Breast epithelium (tissue), 4 donors: ENCODE results near the gene SCAANT1. TPM values are rescaled to one million over a fixed set of nuclear protein-coding genes. Genes with fewer than 3 reads are reported as not detected.

Experiments used
- DNase-seq, 2 donors: peaks; one replicate each; pipeline ENCODE4 v3.0.0-alpha.2; 2019; ENCODE audit warnings: low spot score in 2 of 2
- H3K27ac ChIP-seq, 2 donors: fragments of 200-600 bp; sonication (generic) in 1 of 2; one replicate each; pipeline ENCODE4 v1.5.1; 2016 to 2019; ENCODE audit warnings: mild to moderate bottlenecking in 1 of 2
- H3K27me3 ChIP-seq, 2 donors: fragments of 200-600 bp; sonication (generic) in 1 of 2; one replicate each; pipeline versions ENCODE4 v1.5.1 to v1.6.0; 2017 to 2019; ENCODE audit warnings: control low read depth in 1 of 2, mild to moderate bottlenecking in 1 of 2
- H3K36me3 ChIP-seq: fragments of 200-600 bp; one replicate; pipeline ENCODE4 v1.5.1; 2019
- H3K4me1 ChIP-seq, 2 donors: fragments of 200-600 bp; sonication (generic); one replicate each; pipeline ENCODE4 v1.5.1; 2016 to 2019; ENCODE audit warnings: control low read depth in 1 of 2
- H3K4me3 ChIP-seq, 3 donors: fragments of 200-600 bp; sonication (generic); 1 replicate in 2 of 3; 2 replicates in 1 of 3; pipeline ENCODE4 v1.5.1; 2016 to 2019; ENCODE audit warnings: mild to moderate bottlenecking in 3 of 3, moderate library complexity in 2 of 3
- H3K9me3 ChIP-seq, 2 donors: fragments of 200-600 bp; sonication (generic) in 1 of 2; one replicate each; pipeline ENCODE4 v1.5.1; 2016 to 2019; ENCODE audit warnings: control low read depth in 1 of 2
- POLR2A ChIP-seq: fragments of 450-650 bp; IDR thresholded peaks from one replicate; pipeline ENCODE4 v1.6.1; 2016; ENCODE audit warnings: antibody characterized with exemption, mild to moderate bottlenecking, moderate library complexity
- POLR2AphosphoS5 ChIP-seq, 3 donors: sonication (generic); formaldehyde crosslinking; IDR thresholded peaks; one replicate each; pipeline ENCODE4 v1.6.1; 2017; ENCODE audit warnings: antibody characterized with exemption in 3 of 3
- intact Hi-C: fragments of 100-400 bp; cut with DNase I; formaldehyde crosslinking; loops from one replicate; pipeline ENCODE4 v1.15.1; 2023; ENCODE audit warnings: low total_unique reads
- total RNA-seq, 3 donors: library from RNA; depleted of rRNA; stranded (reverse); fragments of >200 nt; gene quantifications; one replicate each; pipeline ENCODE4 v1.1.0, GENCODE V29; 2016
- TF ChIP-seq, protein P1 (sequence below), 3 donors: fragments of 450-650 bp; IDR thresholded peaks; one replicate each; pipeline ENCODE4 v1.5.1; 2016 to 2017; ENCODE audit warnings: antibody characterized with exemption in 3 of 3, mild to moderate bottlenecking in 3 of 3, moderate library complexity in 3 of 3

Gene SCAANT1
- total RNA-seq, 3 donors from 2014 or later, result not detected

- no peaks in the 10 kb centered on the region for H3K27me3 ChIP-seq
- H3K4me3 ChIP-seq, result no peak overlapping the region
- H3K27ac ChIP-seq, result no peak overlapping the region
- no peaks in the 10 kb centered on the region for H3K4me1 ChIP-seq
- no peaks in the 10 kb centered on the region for H3K9me3 ChIP-seq
- no peak for DNase-seq
- intact Hi-C loops, result no loop called here
- TF ChIP-seq, protein P1, sequence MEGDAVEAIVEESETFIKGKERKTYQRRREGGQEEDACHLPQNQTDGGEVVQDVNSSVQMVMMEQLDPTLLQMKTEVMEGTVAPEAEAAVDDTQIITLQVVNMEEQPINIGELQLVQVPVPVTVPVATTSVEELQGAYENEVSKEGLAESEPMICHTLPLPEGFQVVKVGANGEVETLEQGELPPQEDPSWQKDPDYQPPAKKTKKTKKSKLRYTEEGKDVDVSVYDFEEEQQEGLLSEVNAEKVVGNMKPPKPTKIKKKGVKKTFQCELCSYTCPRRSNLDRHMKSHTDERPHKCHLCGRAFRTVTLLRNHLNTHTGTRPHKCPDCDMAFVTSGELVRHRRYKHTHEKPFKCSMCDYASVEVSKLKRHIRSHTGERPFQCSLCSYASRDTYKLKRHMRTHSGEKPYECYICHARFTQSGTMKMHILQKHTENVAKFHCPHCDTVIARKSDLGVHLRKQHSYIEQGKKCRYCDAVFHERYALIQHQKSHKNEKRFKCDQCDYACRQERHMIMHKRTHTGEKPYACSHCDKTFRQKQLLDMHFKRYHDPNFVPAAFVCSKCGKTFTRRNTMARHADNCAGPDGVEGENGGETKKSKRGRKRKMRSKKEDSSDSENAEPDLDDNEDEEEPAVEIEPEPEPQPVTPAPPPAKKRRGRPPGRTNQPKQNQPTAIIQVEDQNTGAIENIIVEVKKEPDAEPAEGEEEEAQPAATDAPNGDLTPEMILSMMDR (IDR thresholded peaks at IDR 0.05), result no peak
- no peak for TF ChIP-seq POLR2A
- TF ChIP-seq POLR2AphosphoS5 (IDR thresholded peaks at IDR 0.05), result no peak
- H3K36me3 ChIP-seq, result no peaks in the 10 kb centered on the region
Measured at GRCh38 chr3:63955036-63955650, 43.0 kb upstream of the SCAANT1 start.

- DNase-seq, result no peak
- Histone ChIP-seq H3K27me3 (no peaks in the 10 kb centered on the region), H3K9me3 (no peaks in the 10 kb centered on the region), H3K36me3 (no peaks in the 10 kb centered on the region), H3K27ac (no peak overlapping the region), H3K4me1 (no peaks in the 10 kb centered on the region), H3K4me3 (no peak overlapping the region)
- intact Hi-C loops, result no loop called here
- no peak for TF ChIP-seq POLR2A
Measured at GRCh38 chr3:63954182-63954581, 42.0 kb upstream of the SCAANT1 start.

GRCh38 chr3:63952248-63952594 is 40.0 kb upstream of the SCAANT1 start:
- H3K27ac ChIP-seq, result no peak overlapping the region
- no peaks in the 10 kb centered on the region for H3K9me3 ChIP-seq
- H3K4me1 ChIP-seq, result no peaks in the 10 kb centered on the region
- TF ChIP-seq POLR2AphosphoS5 (IDR thresholded peaks at IDR 0.05) (no peak), POLR2A (no peak)
- TF ChIP-seq, protein P1 (IDR thresholded peaks at IDR 0.05), result no peak
- H3K4me3 ChIP-seq, result no peak overlapping the region
- no peaks in the 10 kb centered on the region for H3K27me3 ChIP-seq
- intact Hi-C loops, result no loop called here
- no peak for DNase-seq
- H3K36me3 ChIP-seq, result no peaks in the 10 kb centered on the region

DNA sequence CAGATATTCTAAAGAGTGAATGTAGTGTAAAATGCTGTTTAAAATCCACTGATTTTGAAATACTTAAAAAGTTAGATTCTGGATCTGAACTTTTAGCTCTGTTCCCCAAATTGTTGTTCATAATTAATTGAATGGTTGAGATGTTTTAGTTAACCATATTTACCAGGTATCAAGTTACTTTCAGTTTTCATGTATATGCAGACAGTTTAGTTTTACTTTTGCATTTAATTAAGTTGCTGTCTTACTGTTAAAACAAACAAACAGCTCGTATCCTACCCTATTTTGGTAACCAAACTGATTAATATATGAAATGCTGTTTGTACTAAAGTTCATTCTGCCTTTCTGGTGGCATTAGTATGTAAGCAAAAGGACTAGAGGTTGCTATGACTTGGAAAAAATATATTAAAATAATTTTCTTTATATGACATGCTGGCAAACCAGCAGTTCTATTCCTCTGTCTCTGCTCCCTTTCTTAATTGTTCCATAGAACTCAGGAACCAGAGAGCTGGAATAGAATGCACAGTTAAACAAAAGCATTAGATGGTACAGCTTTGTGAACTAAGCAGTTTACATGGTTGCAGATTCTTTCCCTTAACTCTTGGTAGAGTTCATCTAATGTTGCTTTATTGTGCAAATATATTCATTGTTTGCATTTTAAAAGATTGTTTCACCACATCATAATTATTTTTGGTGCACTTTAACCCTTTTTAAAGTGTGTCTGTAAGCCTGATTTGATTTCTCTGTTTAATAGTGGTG is 39.5 kb upstream of the SCAANT1 start:
- no peaks in the 10 kb centered on the region for H3K36me3 ChIP-seq
- no peak for DNase-seq
- no peak overlapping the region for H3K4me3 ChIP-seq
- TF ChIP-seq, protein P1 (IDR thresholded peaks at IDR 0.05), result no peak
- TF ChIP-seq POLR2AphosphoS5 (IDR thresholded peaks at IDR 0.05) (no peak), POLR2A (no peak)
- intact Hi-C loops, result no loop called here
- no peak overlapping the region for H3K27ac ChIP-seq
- H3K4me1 ChIP-seq, result no peaks in the 10 kb centered on the region
- no peaks in the 10 kb centered on the region for H3K9me3 ChIP-seq
- no peaks in the 10 kb centered on the region for H3K27me3 ChIP-seq

- intact Hi-C loops, result no loop called here
- no peaks in the 10 kb centered on the region for H3K9me3 ChIP-seq
- no peak overlapping the region for H3K4me3 ChIP-seq
- H3K4me1 ChIP-seq, result no peaks in the 10 kb centered on the region
- no peaks in the 10 kb centered on the region for H3K27me3 ChIP-seq
- H3K27ac ChIP-seq, result no peak overlapping the region
- DNase-seq, result no peak
- no peaks in the 10 kb centered on the region for H3K36me3 ChIP-seq
- TF ChIP-seq, protein P1 (IDR thresholded peaks at IDR 0.05), result no peak
- TF ChIP-seq POLR2AphosphoS5 (IDR thresholded peaks at IDR 0.05), result no peak
- TF ChIP-seq POLR2A, result no peak
Measured at GRCh38 chr3:63950698-63951097, 38.5 kb upstream of the SCAANT1 start.
